ENCODE data around the gene ARHGAP22.

GRCh38 chr10:48517482-48517881, 87.4 kb downstream of the ARHGAP22 start:
- no peak for TF ChIP-seq GATA2 (IDR thresholded peaks at IDR 0.05; ENCODE audit: low read depth, low read length)
- TF ChIP-seq GATA3 (IDR thresholded peaks at IDR 0.05; ENCODE audit: low read depth, low read length): no peak
